Measurements from ENCODE around the gene TBC1D17. TPM values are rescaled to one million over a fixed set of nuclear protein-coding genes. Genes with fewer than 3 reads are reported as not detected.
A peak's percentile ranks its signal among the peaks of the same experiment; 100 is the strongest.

Gene TBC1D17
- polyA plus RNA-seq, 1 donor from 2014 or later, result 13.1 TPM

GRCh38 chr19:49853852-49854377 lies 23.6 kb upstream of the TBC1D17 start:
- H3F3A ChIP-seq (ENCODE audit: insufficient read depth, low read length, poor library complexity, severe bottlenecking), result no peaks in the 10 kb centered on the region
- no peaks in the 10 kb centered on the region for H3K27me3 ChIP-seq (ENCODE audit: insufficient read depth, low read depth, low read length)
- H2AFZ ChIP-seq (ENCODE audit: low read depth, low read length), result no peak overlapping the region
- no peak overlapping the region for H3K4me2 ChIP-seq (ENCODE audit: low read length)
- H3K4me3 ChIP-seq (ENCODE audit: low read length), result peak overlapping the region; percentile 76
- H3K27ac ChIP-seq (ENCODE audit: low read length), result no peak overlapping the region
- H3K9me3 ChIP-seq (ENCODE audit: low read length), result no peaks in the 10 kb centered on the region
- no peaks in the 10 kb centered on the region for H3K9me2 ChIP-seq (ENCODE audit: insufficient read depth, low read length)
- H3K9ac ChIP-seq (ENCODE audit: low read length), result no peak overlapping the region
- H3K79me2 ChIP-seq (replicated peaks; ENCODE audit: insufficient read depth, low read length), result peaks cover 36% of the 10 kb centered on the region
- peaks cover 43% of the 10 kb centered on the region for H4K20me1 ChIP-seq (ENCODE audit: insufficient read depth)
- peaks cover 3% of the 10 kb centered on the region for H3K36me3 ChIP-seq (ENCODE audit: insufficient read depth, low read length)
- TF ChIP-seq EZH2 (IDR thresholded peaks at IDR 0.05; ENCODE audit: borderline replicate concordance, insufficient read depth, low read length, poor library complexity, severe bottlenecking), result no peak
- TF ChIP-seq RAD21 (conservative IDR thresholded peaks at IDR 0.05), result no peak
- no peak for TF ChIP-seq SMC3 (conservative IDR thresholded peaks at IDR 0.05; ENCODE audit: poor library complexity)
- no peak for TF ChIP-seq REST (IDR thresholded peaks at IDR 0.05; ENCODE audit: borderline replicate concordance)
- no peak for TF ChIP-seq MXI1 (conservative IDR thresholded peaks at IDR 0.05; ENCODE audit: poor library complexity, severe bottlenecking)
- no peak for TF ChIP-seq TAF1 (IDR thresholded peaks at IDR 0.05; ENCODE audit: low read depth)
- TF ChIP-seq POLR2AphosphoS5 (IDR thresholded peaks at IDR 0.05), result no peak
- TF ChIP-seq EP300 (conservative IDR thresholded peaks at IDR 0.05; ENCODE audit: poor library complexity, severe bottlenecking), result no peak
- no peak for TF ChIP-seq CTCF (IDR thresholded peaks at IDR 0.05; ENCODE audit: poor library complexity, severe bottlenecking)

GRCh38 chr19:49854378-49855263 lies 22.9 kb upstream of the TBC1D17 start:
- no peak overlapping the region for H3K4me2 ChIP-seq (ENCODE audit: low read length)
- peaks cover 43% of the 10 kb centered on the region for H4K20me1 ChIP-seq (ENCODE audit: insufficient read depth)
- H3K9me2 ChIP-seq (ENCODE audit: insufficient read depth, low read length), result no peaks in the 10 kb centered on the region
- peaks cover 36% of the 10 kb centered on the region for H3K79me2 ChIP-seq (replicated peaks; ENCODE audit: insufficient read depth, low read length)
- TF ChIP-seq SMC3 (conservative IDR thresholded peaks at IDR 0.05; ENCODE audit: poor library complexity) (no peak), RAD21 (conservative IDR thresholded peaks at IDR 0.05) (no peak), POLR2AphosphoS5 (IDR thresholded peaks at IDR 0.05) (no peak), CTCF (IDR thresholded peaks at IDR 0.05; ENCODE audit: poor library complexity, severe bottlenecking) (no peak), REST (IDR thresholded peaks at IDR 0.05; ENCODE audit: borderline replicate concordance) (no peak), TAF1 (IDR thresholded peaks at IDR 0.05; ENCODE audit: low read depth) (no peak), EZH2 (IDR thresholded peaks at IDR 0.05; ENCODE audit: borderline replicate concordance, insufficient read depth, low read length, poor library complexity, severe bottlenecking) (no peak), MXI1 (conservative IDR thresholded peaks at IDR 0.05; ENCODE audit: poor library complexity, severe bottlenecking) (no peak), EP300 (conservative IDR thresholded peaks at IDR 0.05; ENCODE audit: poor library complexity, severe bottlenecking) (no peak)
- no peaks in the 10 kb centered on the region for H3K9me3 ChIP-seq (ENCODE audit: low read length)
- no peaks in the 10 kb centered on the region for H3K36me3 ChIP-seq (ENCODE audit: insufficient read depth, low read length)
- H3K9ac ChIP-seq (ENCODE audit: low read length), result no peak overlapping the region
- H2AFZ ChIP-seq (ENCODE audit: low read depth, low read length), result no peak overlapping the region
- no peaks in the 10 kb centered on the region for H3K27me3 ChIP-seq (ENCODE audit: insufficient read depth, low read depth, low read length)
- H3K27ac ChIP-seq (ENCODE audit: low read length), result no peak overlapping the region
- peak overlapping the region; percentile 76 for H3K4me3 ChIP-seq (ENCODE audit: low read length)
- no peaks in the 10 kb centered on the region for H3F3A ChIP-seq (ENCODE audit: insufficient read depth, low read length, poor library complexity, severe bottlenecking)

Measured in neural cell (in vitro differentiated cells).